ENCODE measurements around the gene PDE8B.

The PDE8B gene, protein sequence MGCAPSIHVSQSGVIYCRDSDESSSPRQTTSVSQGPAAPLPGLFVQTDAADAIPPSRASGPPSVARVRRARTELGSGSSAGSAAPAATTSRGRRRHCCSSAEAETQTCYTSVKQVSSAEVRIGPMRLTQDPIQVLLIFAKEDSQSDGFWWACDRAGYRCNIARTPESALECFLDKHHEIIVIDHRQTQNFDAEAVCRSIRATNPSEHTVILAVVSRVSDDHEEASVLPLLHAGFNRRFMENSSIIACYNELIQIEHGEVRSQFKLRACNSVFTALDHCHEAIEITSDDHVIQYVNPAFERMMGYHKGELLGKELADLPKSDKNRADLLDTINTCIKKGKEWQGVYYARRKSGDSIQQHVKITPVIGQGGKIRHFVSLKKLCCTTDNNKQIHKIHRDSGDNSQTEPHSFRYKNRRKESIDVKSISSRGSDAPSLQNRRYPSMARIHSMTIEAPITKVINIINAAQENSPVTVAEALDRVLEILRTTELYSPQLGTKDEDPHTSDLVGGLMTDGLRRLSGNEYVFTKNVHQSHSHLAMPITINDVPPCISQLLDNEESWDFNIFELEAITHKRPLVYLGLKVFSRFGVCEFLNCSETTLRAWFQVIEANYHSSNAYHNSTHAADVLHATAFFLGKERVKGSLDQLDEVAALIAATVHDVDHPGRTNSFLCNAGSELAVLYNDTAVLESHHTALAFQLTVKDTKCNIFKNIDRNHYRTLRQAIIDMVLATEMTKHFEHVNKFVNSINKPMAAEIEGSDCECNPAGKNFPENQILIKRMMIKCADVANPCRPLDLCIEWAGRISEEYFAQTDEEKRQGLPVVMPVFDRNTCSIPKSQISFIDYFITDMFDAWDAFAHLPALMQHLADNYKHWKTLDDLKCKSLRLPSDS

DNA sequence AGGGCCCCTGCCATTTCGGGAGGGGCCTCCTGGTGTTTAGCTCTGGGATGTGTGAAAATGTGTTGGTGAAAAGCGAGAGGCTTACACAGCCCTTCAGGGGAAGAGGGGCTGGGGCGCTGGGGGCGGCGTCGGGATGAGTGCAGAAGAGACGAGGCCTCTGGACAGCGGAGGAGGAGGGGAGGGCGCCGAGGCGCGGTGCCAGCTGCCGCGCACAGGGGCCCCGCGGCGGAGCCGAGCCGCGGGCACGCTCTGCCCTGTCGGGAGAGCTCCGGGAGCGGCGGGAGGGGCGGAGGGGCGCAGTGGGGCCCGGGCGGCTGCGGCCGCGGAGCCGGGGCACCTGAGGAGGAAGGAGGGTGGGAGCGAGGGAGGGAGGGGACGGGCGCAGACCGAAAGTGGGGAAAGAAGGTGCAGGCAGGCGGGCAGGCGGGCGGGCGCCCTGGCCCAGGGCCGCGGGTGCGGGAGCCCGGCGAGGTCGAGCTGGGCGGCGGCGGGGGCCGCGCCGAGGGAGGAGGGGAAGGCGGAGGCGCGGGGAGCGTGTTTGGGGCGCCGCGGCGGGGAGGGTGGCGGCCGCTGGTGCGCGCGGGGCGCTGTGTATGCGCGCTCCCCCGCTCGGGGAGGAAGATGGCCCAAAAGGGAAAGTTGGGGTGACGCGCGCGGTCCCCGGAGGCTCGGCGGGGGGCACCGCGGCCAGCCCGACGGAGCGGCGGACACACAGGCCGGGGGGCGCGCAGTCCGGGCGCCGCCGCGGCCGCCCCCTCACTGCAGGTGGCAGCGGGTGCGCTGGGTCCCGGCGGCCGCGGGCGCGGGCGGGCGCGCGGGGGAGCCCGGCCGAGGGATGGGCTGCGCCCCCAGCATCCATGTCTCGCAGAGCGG is at the start of gene PDE8B:
TSS of gene PDE8B (plus strand) at position 590 of the 873 bp plus-strand sequence. CDS start at position 836, 246 bp downstream.
- DNase-seq (ENCODE audit: low read depth, low spot score) = no peak

DNA sequence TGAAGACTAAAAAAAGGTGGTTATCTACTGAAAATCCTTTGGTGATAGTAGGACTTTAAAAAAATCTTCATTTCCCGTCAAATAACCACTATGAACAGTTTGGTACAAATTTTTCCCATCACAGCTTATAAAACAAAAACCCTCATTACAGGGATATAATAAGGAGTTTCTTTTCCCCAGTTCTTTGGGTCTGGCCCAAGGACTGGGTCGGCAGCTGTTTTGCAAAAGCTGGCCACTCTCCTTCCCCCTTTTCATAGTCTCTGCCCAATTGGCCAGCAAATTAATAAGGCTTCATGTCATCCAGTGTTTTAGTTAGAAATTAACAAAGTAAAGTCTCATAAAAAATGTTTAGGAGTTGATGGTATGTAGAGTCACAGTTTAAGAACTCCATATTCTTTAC is 47.0 kb upstream of the PDE8B start:
- no peak for DNase-seq (ENCODE audit: low read depth, low spot score)

DNA sequence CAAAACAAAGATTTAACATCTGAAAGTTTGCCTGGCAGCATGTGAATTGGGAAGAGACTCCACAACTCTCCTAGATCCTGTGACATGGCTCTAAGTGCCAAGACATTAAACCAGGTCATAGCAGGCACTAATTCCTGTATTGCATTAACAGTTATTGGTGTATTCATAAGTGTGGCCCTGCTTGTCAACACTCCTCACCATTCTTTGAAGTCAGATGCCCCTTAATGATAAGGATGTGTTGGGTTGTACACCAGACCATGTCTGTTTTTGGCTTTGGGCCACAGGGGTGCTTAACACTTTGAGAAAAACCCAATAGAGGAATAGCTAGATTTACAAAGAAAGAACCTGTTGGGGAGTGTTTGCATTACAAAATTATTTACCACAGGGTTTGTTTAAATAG is 43.4 kb upstream of the PDE8B start:
- DNase-seq (ENCODE audit: low read depth, low spot score) = no peak

DNA sequence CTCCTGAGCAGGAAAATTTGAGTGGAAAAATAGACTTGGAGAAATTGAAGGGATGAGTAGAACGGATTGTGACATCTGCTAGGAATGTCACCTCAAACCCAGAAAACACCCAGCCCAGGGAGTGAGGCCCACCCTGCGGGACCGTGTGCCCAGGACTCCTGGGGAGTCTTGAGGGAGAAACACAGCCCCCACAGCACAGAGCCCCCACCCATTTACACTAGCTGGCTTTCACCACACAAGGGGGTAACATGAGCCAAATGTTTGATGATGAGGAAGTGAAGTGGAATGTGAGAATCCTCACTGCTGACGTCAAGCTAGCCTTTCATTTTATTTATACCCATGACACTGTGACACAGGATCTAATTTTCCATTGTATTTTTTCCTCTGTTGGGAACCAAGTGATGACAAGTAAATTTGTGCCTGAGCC is 42.8 kb upstream of the PDE8B start:
- DNase-seq (ENCODE audit: low read depth, low spot score) = no peak

DNA sequence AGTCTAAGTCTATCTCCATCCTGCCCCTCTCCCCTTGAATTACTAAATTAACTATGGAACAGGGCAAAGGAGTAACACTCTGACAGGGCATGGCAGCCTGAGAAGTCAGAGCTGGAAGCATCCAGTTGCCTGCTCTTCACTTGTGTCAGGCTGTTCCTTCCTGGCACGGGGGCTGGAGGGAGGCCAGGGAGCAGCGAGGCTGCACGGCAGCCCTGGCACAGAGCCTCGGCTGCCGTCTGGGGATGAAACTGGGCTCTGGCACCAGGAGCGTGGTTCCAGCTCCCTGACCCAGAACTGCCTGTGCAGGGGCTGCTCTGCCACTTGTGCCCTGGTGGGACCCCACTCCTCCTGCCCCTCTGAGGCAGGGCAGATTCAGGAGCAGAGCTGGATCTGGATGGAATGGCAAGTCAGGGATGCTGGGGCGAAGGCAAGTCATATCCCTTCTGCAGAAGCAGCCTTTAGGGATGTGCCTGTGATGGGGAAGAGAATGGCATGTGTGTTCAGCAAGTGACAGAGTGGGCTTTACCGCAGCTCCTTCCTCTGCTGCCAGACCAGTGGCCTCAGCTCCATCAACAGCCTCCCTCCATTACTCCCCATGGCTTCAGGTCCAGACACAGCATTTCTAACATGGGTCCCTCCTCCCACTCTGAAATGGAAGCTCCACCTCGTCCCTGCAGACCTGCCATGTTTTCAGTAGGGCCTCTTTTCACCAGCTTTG is 42.2 kb upstream of the PDE8B start:
- DNase-seq (ENCODE audit: low read depth, low spot score) = no peak

DNA sequence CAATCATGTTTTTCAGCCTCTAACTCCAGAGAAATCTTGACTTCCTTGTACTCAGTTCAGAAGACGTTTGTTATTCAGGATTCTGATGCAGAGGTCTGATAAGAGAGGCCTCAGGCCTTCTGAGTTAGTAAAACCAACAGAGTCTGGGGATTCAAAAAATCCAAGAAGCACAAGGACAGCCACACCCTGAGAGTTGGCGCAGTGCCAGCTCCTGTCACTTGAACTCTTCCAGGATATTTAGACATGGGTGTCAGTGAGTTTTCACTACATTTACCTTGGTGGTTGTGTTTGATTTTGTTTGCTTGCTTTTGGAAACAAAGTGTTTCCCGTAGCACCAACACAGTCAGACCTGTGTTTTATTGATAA is 41.6 kb upstream of the PDE8B start:
- peak; percentile 17 for DNase-seq (ENCODE audit: low read depth, low spot score)

DNA sequence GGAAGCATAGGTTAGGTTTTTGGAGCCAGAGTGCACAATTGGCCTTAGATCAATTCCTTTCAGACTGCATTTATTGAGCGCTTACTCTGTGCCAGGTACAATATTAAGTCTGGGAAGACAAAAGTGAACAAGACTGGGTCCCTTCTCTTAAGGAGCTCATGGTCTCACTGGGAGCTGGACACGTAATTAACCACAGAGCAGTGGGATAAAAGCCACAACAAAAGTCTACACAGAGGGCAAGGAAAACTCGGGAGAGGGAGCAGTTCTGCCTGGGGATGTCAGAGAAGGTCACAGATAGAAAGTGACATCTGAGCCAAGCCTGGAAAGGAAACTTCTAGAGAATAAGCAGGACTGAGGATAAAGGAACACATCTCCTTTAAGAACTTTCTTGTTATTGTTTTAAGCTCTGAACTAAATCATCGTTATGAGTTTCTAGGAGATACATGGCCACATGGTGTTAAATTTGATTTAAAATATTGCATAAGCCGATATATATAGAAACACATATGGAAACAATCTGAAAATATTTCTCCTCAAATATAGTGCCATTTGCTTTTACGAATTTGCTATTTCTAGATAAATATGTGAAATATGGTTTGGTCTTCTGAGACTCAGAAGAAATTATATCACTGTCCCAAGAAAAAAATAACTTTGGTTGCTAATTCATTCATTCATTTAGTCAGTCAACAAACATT is 40.1 kb upstream of the PDE8B start:
- DNase-seq (ENCODE audit: low read depth, low spot score) = no peak

DNA sequence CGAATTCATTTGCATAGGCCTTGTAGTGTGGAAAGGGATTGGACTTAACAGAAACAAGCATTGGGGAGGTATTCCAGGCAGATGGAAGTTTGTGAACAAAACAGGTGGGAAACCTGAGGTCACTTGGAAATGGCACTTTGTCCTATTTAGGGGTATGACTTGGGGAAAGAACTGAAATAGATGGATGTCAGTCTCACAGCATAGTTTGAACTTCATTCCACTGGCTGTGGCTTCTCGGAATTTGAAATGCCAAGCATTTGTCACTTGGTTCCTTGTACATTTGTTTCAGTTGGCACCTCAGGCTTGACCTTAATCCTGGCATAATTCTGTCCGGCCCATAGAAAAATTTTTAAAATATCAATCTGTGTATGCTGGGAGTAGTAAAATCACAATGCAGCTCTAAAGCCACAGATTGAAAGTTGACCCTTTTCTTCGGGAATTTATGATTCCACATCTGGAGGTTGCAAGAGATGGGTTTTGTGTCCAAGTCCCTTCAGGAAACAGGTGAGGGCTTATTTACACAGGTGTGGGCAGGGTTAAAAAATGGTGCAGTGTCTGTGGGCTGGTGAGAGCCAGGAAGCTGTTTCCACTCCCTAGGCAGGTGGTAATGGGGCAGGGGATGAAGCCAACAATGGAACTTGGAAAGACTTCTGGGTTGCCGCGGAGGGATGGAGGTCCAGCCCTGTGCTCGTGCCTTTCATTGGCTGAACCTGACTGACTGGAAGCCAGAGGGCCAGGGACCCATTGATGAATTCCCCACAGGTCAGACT is 39.2 kb upstream of the PDE8B start:
- DNase-seq (ENCODE audit: low read depth, low spot score) = no peak

DNA sequence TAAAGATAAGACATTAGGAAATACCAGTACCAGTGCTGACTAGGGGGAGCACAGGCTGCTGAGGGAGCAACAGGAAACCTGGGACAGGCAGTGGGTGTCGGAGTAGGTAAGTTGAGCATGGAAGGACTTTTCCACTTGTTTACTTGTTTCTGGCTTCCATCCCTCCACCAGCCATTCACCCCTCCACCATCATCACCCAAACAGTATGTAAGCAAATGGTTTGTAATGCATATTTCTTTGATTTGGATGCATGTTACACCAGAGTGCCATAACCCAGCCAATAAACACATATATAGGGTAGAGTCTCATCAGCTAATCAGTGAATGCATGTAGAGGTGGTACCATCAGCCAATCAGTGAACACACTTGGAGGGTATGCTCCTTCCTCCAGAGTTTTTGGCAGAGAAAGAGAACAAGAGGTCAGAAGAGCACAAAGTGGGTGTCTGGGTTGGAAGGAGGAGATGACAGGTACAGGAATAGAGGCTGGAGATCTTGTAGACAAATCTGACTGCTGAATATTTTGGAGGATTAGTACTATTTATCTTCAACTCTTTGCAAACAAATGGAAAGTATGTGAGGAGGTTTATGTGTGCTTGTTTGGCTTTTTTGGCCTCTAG is 37.7 kb upstream of the PDE8B start:
- no peak for DNase-seq (ENCODE audit: low read depth, low spot score)

DNA sequence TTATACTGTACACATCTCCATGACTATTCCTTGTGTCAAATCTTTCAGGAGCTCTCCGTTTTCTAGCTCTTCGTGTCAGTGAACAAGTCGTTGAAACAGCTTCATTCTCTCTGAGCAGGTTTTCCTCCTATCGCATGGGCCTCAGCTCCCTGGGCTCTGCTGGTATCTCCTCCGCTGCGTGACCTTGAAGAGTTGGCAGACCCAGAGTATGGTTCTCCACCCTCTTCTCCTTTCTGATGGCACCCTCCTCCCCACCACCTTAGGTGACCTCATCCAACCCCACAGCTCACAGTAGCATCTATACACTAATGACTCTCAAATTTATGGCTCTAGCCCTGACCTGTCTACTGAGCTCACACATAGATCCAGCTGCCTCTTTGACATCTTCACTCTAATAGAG is 36.0 kb upstream of the PDE8B start:
- no peak for DNase-seq (ENCODE audit: low read depth, low spot score)

DNA sequence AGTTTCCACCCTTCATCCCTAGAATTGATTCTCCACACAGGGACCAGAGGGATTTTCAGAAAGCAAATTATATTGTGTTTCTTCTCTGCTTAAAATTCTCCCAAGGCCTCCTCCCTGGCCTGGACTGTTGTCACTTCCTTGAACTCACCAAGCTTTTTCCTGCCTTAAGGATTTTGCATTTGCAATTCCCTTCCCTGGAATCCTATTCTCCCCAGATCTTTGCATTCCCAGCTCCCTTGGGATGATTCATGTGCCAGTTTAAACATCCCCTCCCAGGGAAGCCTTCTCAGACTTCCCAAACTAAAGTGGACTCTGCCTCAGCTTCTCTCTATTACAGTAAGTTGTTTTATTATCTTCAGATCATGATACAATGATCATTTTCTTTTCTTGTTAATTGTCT is 35.2 kb upstream of the PDE8B start:
- DNase-seq (ENCODE audit: low read depth, low spot score) = no peak

DNA sequence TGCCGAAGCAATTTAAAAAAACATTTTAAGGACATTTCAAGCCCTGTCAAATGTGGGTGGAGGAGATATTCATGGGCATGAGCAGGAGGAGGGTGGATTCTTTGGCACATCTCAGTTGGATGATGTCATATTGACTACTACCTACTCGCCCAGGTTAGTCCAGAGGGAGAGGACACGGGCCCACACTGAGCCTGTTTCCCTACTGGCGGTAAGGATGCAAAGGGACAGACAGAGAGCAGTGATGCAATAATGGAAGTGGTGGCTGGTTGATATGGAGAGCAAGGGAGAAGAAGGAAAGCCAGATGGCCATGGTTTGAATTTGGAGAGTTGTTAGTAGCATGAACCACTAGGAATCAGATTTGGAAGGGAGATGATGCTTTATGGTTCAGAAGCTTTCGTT is 34.1 kb upstream of the PDE8B start:
- no peak for DNase-seq (ENCODE audit: low read depth, low spot score)

DNA sequence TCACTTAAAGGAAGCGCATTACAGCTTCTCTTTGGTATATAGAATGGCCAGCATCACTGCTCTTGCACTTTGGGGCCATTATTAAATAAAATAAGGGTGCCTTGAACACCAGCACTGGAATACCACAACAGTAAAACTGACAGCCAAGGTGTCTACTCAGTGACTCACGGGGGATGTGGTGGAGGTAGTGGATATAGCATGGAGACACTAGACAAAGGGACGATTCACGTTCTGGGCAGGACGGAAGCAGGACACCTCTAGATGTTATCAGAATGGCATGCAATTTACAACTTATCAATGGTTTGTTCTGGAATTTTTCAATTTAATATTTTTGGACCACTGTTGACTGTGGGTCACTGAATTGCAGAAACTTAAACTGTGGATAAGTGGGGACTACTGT is 32.9 kb upstream of the PDE8B start:
- no peak for DNase-seq (ENCODE audit: low read depth, low spot score)

DNA sequence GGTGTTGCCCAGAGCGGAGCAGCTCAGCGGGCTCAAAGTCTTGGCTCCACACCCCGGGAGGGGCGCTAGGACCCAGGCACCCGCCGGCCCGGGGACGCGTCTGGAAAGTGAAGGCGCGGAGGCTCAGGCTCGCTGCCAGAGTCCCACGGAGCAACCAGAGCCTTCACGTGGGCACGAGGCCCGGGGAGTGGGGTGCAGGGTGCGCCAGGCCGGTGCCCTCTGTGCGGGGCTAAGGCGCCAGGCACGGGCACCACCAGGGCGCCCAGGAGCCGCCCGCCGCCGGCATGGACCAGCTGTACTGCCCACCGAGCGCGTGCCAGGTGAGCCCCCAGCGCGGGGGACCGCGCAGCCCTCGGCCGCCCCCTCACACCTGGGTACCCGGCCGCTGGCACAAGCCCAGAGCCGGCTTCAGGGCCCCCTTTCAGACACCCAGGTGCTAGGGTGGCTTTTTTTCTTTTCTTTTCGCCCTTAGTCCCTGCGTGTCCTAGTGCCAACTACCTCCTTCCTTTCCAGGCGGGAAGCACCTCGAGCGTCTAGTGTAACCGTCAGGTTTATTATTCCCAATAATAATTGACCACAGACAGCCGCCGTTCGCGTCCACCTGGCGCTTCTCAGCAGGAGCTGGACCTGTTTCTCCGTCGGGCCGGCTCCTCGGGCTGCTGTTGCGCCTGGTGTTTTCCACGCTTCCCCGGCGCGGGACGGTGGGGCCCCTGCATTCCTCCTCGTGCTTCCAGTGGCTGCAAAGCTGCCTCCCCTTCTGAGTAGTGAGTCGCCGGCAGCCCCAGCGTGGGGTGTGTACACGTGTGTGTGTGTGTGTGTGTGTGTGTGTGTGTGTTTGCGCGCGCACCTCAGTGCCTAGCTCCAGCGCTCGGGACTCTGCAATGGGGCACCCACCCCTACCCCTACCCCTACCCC is 30.1 kb upstream of the PDE8B start:
- peak; percentile 27 for DNase-seq (ENCODE audit: low read depth, low spot score)

DNA sequence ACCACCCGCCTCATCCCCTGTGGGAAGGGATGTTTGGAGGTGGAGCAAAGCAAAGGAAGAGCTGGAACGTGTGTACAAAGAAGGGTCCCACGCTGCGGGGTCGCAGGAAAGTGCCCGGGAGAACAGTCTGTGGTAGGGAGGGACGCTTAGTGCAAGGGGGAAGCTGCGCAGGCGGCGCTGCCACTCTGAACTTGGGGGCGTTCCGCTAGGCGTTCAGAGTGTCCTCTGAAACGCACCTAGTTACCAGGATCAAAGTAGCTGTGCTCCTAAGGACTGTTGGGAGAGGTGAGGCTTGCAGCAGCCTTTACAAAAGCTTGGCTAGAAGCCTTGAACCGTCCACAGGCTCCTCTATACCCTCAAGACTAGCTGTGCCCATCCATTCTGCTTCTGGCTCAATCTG is 29.3 kb upstream of the PDE8B start:
- DNase-seq (ENCODE audit: low read depth, low spot score) = peak; percentile 19

DNA sequence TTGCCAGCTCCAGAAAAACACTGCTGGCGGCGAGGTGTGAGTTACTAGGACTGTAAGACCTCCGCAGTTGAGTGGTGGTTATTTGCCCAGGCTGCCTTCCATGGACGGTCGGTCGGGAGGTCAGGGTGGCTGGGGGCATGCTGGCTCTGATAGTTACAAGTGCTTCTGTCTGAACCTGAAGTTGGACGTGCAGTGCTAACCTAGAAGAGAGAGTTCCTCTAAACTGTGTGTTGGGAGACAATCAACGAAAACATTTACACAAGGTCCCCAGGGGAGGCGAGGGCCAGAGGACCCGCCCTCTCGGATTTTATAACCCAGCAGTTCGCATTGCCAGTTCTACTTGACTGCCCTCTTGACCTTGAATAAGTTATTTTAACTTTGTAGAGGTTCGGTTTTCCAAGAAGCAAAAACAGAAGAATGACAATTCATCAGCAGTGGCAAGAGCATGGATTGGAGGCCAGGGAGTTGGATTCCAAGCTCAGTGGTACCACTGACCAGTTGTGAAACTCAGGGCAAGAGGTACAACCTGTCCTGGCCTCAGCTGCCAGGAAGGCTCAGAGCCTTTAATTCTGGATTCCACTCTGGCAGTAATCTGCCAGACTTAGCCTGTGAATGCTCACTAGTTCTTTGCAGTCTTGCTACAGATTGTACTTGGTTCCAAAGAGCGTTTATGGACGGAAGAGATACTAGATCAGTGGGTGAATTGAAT is 28.7 kb upstream of the PDE8B start:
- DNase-seq (ENCODE audit: low read depth, low spot score) = peak; percentile 6

DNA sequence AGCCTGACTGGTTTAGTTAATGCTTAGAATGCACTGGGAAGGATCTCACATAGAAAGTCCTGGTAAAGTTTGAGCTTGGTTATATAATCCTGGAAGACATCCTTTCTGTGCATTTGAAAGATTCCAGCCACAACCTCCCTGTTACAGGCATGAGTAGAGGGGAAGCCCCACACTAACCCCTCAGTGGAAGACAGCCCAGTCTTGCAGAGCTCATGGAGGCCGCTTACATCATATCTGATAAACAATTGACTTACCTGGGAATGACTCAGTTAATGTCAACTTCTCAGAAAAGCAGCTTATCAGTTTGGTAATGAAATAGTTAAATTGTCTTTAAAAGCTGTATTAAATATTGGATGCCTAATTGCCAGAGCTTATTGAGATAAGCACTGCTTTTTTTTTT is 28.1 kb upstream of the PDE8B start:
- DNase-seq (ENCODE audit: low read depth, low spot score) = no peak

All from ELF-1 (cell line).